ENCODE data around the gene POLG2.

Gene POLG2
- 28.2 to 50.3 (median 46.1) reads per million in 3 donors for total RNA-seq

- peaks cover 24% of the 10 kb centered on the region for H3K4me1 ChIP-seq (ENCODE audit: control insufficient read depth, insufficient read depth, low read length, poor library complexity, severe bottlenecking)
- H3K4me3 ChIP-seq (ENCODE audit: insufficient read depth, low read depth, low read length, poor library complexity, severe bottlenecking) = peak within 1 kb of the TSS; percentile 85
- no peaks in the 10 kb centered on the region for H3K9me3 ChIP-seq (ENCODE audit: control insufficient read depth, low read length)
- H3K36me3 ChIP-seq (ENCODE audit: control insufficient read depth, insufficient read depth, low read length) = peaks cover 40% of the 10 kb centered on the region
- no peaks in the 10 kb centered on the region for H3K27me3 ChIP-seq (replicated peaks; ENCODE audit: control insufficient read depth, insufficient read depth, low read length, poor library complexity, severe bottlenecking)
- DNase-seq = peak; percentile 94
- H3K27ac ChIP-seq (ENCODE audit: insufficient read depth, low read length, poor library complexity, severe bottlenecking) = peak within 1 kb of the TSS; percentile 82
These were observed at the start of gene POLG2 for GRCh38 chr17:64496786-64497564. Gene POLG2 (minus strand): TSS chr17:64497054. CDS start chr17:64496968, 86 bp downstream.

GRCh38 chr17:64544742-64545141, 47.9 kb upstream of the POLG2 start:
- Histone ChIP-seq H3K9me3 (ENCODE audit: control insufficient read depth, low read length) (no peaks in the 10 kb centered on the region), H3K27ac (ENCODE audit: insufficient read depth, low read length, poor library complexity, severe bottlenecking) (no peak overlapping the region), H3K27me3 (replicated peaks; ENCODE audit: control insufficient read depth, insufficient read depth, low read length, poor library complexity, severe bottlenecking) (no peaks in the 10 kb centered on the region), H3K4me1 (ENCODE audit: control insufficient read depth, insufficient read depth, low read length, poor library complexity, severe bottlenecking) (no peaks in the 10 kb centered on the region), H3K36me3 (ENCODE audit: control insufficient read depth, insufficient read depth, low read length) (peaks cover 40% of the 10 kb centered on the region), H3K4me3 (ENCODE audit: insufficient read depth, low read depth, low read length, poor library complexity, severe bottlenecking) (no peak overlapping the region)
- no peak for DNase-seq

GRCh38 chr17:64540118-64540776, 43.4 kb upstream of the POLG2 start:
- H3K27me3 ChIP-seq (replicated peaks; ENCODE audit: control insufficient read depth, insufficient read depth, low read length, poor library complexity, severe bottlenecking) = no peaks in the 10 kb centered on the region
- no peak overlapping the region for H3K4me3 ChIP-seq (ENCODE audit: insufficient read depth, low read depth, low read length, poor library complexity, severe bottlenecking)
- H3K9me3 ChIP-seq (ENCODE audit: control insufficient read depth, low read length) = no peaks in the 10 kb centered on the region
- H3K36me3 ChIP-seq (ENCODE audit: control insufficient read depth, insufficient read depth, low read length) = peaks cover 37% of the 10 kb centered on the region
- H3K4me1 ChIP-seq (ENCODE audit: control insufficient read depth, insufficient read depth, low read length, poor library complexity, severe bottlenecking) = no peaks in the 10 kb centered on the region
- no peak overlapping the region for H3K27ac ChIP-seq (ENCODE audit: insufficient read depth, low read length, poor library complexity, severe bottlenecking)
- DNase-seq = no peak

DNA sequence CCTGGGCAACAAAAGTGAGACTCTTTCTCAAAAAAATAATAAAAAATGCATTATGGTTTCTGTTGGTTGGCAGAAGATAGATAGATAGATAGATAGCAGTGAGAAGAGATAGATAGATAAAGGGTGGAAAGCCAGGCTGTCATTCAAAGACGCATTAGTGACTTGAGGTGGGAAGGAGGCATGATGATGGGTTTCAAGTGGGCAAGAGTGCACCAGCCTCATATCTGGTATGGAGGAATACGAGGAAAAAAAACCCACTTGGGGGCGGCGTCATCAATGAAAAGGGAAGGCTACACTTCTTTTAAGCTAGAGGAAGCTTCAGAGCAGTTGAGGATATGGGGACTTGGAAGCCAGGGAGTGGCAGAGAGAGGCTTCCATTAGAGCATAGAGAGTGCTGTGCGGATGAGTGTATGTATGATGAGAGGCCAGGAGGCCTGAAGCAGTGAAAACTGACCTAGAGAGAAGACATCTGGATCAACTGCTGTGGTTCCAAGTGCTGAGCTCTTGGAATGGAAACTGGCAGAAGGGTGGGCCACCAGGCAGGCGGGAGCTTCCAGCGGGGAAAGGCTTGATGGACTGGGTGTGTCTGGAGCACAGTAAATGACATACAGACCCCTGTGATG, 41.8 kb upstream of the POLG2 start:
- no peaks in the 10 kb centered on the region for H3K27me3 ChIP-seq (replicated peaks; ENCODE audit: control insufficient read depth, insufficient read depth, low read length, poor library complexity, severe bottlenecking)
- no peak overlapping the region for H3K27ac ChIP-seq (ENCODE audit: insufficient read depth, low read length, poor library complexity, severe bottlenecking)
- peaks cover 42% of the 10 kb centered on the region for H3K36me3 ChIP-seq (ENCODE audit: control insufficient read depth, insufficient read depth, low read length)
- DNase-seq = no peak
- no peaks in the 10 kb centered on the region for H3K4me1 ChIP-seq (ENCODE audit: control insufficient read depth, insufficient read depth, low read length, poor library complexity, severe bottlenecking)
- no peak overlapping the region for H3K4me3 ChIP-seq (ENCODE audit: insufficient read depth, low read depth, low read length, poor library complexity, severe bottlenecking)
- no peaks in the 10 kb centered on the region for H3K9me3 ChIP-seq (ENCODE audit: control insufficient read depth, low read length)

GRCh38 chr17:64537488-64537887, 40.6 kb upstream of the POLG2 start:
- Histone ChIP-seq H3K27me3 (replicated peaks; ENCODE audit: control insufficient read depth, insufficient read depth, low read length, poor library complexity, severe bottlenecking) (no peaks in the 10 kb centered on the region), H3K36me3 (ENCODE audit: control insufficient read depth, insufficient read depth, low read length) (peaks cover 53% of the 10 kb centered on the region)
- no peak for DNase-seq

DNA sequence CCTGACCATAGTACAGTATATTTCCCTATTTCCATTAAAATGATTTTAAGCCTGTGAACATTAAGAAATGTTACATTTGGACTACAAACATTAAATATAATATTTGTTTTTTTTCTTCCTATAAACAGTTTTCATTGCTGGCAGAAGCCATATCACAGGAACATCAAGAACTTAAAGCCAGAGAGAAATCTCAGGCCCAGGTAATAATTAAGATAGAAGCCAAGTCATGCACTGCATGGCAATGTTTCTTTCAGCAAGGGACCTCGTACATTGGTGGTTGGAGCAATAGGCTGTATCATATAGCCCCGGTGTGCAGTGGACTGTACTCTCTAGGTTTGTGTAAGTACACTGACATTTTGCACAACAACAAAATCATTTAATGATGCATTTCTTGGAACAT, 40.1 kb upstream of the POLG2 start:
- Histone ChIP-seq H3K4me1 (ENCODE audit: control insufficient read depth, insufficient read depth, low read length, poor library complexity, severe bottlenecking) (no peaks in the 10 kb centered on the region), H3K27me3 (replicated peaks; ENCODE audit: control insufficient read depth, insufficient read depth, low read length, poor library complexity, severe bottlenecking) (no peaks in the 10 kb centered on the region), H3K27ac (ENCODE audit: insufficient read depth, low read length, poor library complexity, severe bottlenecking) (no peak overlapping the region), H3K9me3 (ENCODE audit: control insufficient read depth, low read length) (no peaks in the 10 kb centered on the region), H3K4me3 (ENCODE audit: insufficient read depth, low read depth, low read length, poor library complexity, severe bottlenecking) (no peak overlapping the region), H3K36me3 (ENCODE audit: control insufficient read depth, insufficient read depth, low read length) (peaks cover 59% of the 10 kb centered on the region)
- DNase-seq = no peak

More at GRCh38 chr17:64537488-64537887, 40.6 kb upstream of the POLG2 start:
- Histone ChIP-seq H3K9me3 (ENCODE audit: control insufficient read depth, low read length) (no peaks in the 10 kb centered on the region), H3K4me3 (ENCODE audit: insufficient read depth, low read depth, low read length, poor library complexity, severe bottlenecking) (no peak overlapping the region), H3K27ac (ENCODE audit: insufficient read depth, low read length, poor library complexity, severe bottlenecking) (no peak overlapping the region), H3K4me1 (ENCODE audit: control insufficient read depth, insufficient read depth, low read length, poor library complexity, severe bottlenecking) (no peaks in the 10 kb centered on the region)

GRCh38 chr17:64535357-64535756, 38.5 kb upstream of the POLG2 start:
- Histone ChIP-seq H3K27me3 (replicated peaks; ENCODE audit: control insufficient read depth, insufficient read depth, low read length, poor library complexity, severe bottlenecking) (no peaks in the 10 kb centered on the region), H3K4me3 (ENCODE audit: insufficient read depth, low read depth, low read length, poor library complexity, severe bottlenecking) (no peak overlapping the region), H3K27ac (ENCODE audit: insufficient read depth, low read length, poor library complexity, severe bottlenecking) (no peak overlapping the region), H3K36me3 (ENCODE audit: control insufficient read depth, insufficient read depth, low read length) (peaks cover 70% of the 10 kb centered on the region), H3K9me3 (ENCODE audit: control insufficient read depth, low read length) (no peaks in the 10 kb centered on the region), H3K4me1 (ENCODE audit: control insufficient read depth, insufficient read depth, low read length, poor library complexity, severe bottlenecking) (no peaks in the 10 kb centered on the region)
- DNase-seq = no peak

- H3K36me3 ChIP-seq (ENCODE audit: control insufficient read depth, insufficient read depth, low read length) = peaks cover 77% of the 10 kb centered on the region
- no peaks in the 10 kb centered on the region for H3K9me3 ChIP-seq (ENCODE audit: control insufficient read depth, low read length)
- no peaks in the 10 kb centered on the region for H3K4me1 ChIP-seq (ENCODE audit: control insufficient read depth, insufficient read depth, low read length, poor library complexity, severe bottlenecking)
- no peak overlapping the region for H3K27ac ChIP-seq (ENCODE audit: insufficient read depth, low read length, poor library complexity, severe bottlenecking)
- no peaks in the 10 kb centered on the region for H3K27me3 ChIP-seq (replicated peaks; ENCODE audit: control insufficient read depth, insufficient read depth, low read length, poor library complexity, severe bottlenecking)
- H3K4me3 ChIP-seq (ENCODE audit: insufficient read depth, low read depth, low read length, poor library complexity, severe bottlenecking) = no peak overlapping the region
- no peak for DNase-seq
These were observed 37.3 kb upstream of the POLG2 start for GRCh38 chr17:64534187-64534586.

DNA sequence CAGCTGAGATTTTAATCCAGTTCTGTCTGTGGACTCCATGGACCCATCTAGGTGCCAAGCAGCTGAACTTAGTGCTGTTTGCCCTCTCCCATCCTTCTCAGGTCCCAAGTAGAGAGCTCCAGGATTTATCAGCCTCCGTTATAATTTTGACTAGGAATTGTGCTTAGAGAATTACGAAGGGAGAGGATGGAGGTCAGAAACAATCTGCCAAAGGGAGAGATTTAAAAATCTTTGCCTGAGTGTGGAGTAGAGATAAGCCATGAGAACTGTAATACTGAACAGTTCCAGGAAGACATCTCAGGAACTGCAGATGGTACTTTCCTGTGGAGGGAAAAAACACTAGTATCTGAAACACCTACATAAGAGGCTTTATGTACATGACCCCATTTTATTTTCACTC, 36.9 kb upstream of the POLG2 start:
- Histone ChIP-seq H3K36me3 (ENCODE audit: control insufficient read depth, insufficient read depth, low read length) (peaks cover 81% of the 10 kb centered on the region), H3K9me3 (ENCODE audit: control insufficient read depth, low read length) (no peaks in the 10 kb centered on the region), H3K27ac (ENCODE audit: insufficient read depth, low read length, poor library complexity, severe bottlenecking) (no peak overlapping the region), H3K4me3 (ENCODE audit: insufficient read depth, low read depth, low read length, poor library complexity, severe bottlenecking) (no peak overlapping the region), H3K27me3 (replicated peaks; ENCODE audit: control insufficient read depth, insufficient read depth, low read length, poor library complexity, severe bottlenecking) (no peaks in the 10 kb centered on the region), H3K4me1 (ENCODE audit: control insufficient read depth, insufficient read depth, low read length, poor library complexity, severe bottlenecking) (no peaks in the 10 kb centered on the region)
- no peak for DNase-seq

- DNase-seq = no peak
- H3K27ac ChIP-seq (ENCODE audit: insufficient read depth, low read length, poor library complexity, severe bottlenecking) = no peak overlapping the region
These were observed 35.6 kb upstream of the POLG2 start for GRCh38 chr17:64532409-64532808.

More at GRCh38 chr17:64532409-64532808, 35.6 kb upstream of the POLG2 start:
- no peaks in the 10 kb centered on the region for H3K4me1 ChIP-seq (ENCODE audit: control insufficient read depth, insufficient read depth, low read length, poor library complexity, severe bottlenecking)
- no peak overlapping the region for H3K4me3 ChIP-seq (ENCODE audit: insufficient read depth, low read depth, low read length, poor library complexity, severe bottlenecking)
- H3K36me3 ChIP-seq (ENCODE audit: control insufficient read depth, insufficient read depth, low read length) = peaks cover 83% of the 10 kb centered on the region
- H3K27me3 ChIP-seq (replicated peaks; ENCODE audit: control insufficient read depth, insufficient read depth, low read length, poor library complexity, severe bottlenecking) = no peaks in the 10 kb centered on the region
- H3K9me3 ChIP-seq (ENCODE audit: control insufficient read depth, low read length) = no peaks in the 10 kb centered on the region
